GM13976 (cell line): ENCODE results near the gene SLC6A20.

Experiments
- DNase-seq: peaks from one replicate; pipeline ENCODE4 v3.0.0; 2012; ENCODE audit warnings: low spot score
- CTCF ChIP-seq: IDR thresholded peaks from 2 replicates; pipeline ENCODE4 v1.5.1; 2012; ENCODE audit warnings: borderline replicate concordance, mild to moderate bottlenecking; ENCODE audit not compliant: insufficient read depth; ENCODE audit errors: extremely low read depth, missing control alignments, control extremely low read depth
- in situ Hi-C: fragments of 300-500 bp; cut with MboI; formaldehyde crosslinking; loops from one replicate; pipeline ENCODE4 v1.12.0; 2022; ENCODE audit warnings: low sequenced_read_pairs, mixed read lengths, inconsistent platforms; ENCODE audit not compliant: unreplicated experiment

Gene SLC6A20

GRCh38 chr3:45789235-45789812 lies 7.0 kb downstream of the SLC6A20 start:
- TF ChIP-seq CTCF, result no peak
- DNase-seq, result no peak
- in situ Hi-C loops, result no loop called here

DNA sequence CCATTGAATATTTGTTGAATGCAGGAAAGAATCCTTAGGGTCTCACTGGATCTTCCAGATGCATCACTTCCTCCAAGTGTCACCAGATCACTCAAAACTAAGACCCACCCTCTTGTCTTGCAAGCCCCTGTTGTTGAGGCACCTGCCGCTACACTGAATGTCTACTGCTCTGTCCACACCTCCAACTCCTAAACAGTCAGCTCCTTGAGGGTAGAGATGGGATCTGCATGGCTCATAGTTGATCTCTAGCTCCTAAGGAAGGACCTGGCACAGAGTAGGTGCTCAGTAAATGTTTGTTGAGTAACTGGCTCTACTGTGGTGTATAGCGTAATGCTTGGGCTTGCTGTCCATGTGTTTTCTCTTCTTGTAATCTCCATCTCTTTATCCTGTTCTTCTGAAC lies 8.8 kb downstream of the SLC6A20 start:
- in situ Hi-C loops, result no loop called here
- no peak for TF ChIP-seq CTCF
- DNase-seq, result no peak

DNA sequence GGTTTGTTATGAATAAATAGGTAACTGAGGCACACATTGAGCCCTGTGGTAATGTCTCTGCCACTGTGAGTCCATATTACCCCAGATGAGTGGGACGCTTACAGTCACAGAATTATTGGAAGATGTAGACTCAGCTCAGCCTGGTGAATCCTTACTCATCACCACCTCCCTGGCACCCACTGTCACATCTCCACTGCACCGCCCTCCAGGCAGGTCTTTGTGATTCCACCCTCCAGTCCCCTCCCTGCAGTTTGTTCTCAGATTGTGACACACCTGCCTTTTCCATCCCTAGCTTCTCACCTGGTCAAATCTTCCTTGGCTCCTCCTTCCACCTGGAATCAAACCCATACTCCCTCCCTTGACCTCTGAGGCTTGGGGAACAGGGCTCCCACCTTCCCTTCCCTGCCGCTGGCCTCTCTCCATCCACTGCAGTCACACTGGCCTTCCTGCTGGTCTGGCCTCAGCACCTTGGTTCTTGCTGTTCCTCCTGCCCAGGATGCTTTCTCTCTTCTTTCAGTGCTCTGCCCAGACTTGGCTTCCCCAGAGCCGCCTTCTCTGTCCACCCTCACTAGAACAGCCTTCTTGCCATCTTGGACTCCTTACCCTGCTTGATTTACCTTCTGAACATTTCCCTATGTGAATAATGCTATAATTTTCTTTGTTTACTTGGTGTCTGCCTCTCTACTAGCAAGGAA lies 9.4 kb downstream of the SLC6A20 start:
- DNase-seq, result no peak
- in situ Hi-C loops, result no loop called here
- no peak for TF ChIP-seq CTCF

DNA sequence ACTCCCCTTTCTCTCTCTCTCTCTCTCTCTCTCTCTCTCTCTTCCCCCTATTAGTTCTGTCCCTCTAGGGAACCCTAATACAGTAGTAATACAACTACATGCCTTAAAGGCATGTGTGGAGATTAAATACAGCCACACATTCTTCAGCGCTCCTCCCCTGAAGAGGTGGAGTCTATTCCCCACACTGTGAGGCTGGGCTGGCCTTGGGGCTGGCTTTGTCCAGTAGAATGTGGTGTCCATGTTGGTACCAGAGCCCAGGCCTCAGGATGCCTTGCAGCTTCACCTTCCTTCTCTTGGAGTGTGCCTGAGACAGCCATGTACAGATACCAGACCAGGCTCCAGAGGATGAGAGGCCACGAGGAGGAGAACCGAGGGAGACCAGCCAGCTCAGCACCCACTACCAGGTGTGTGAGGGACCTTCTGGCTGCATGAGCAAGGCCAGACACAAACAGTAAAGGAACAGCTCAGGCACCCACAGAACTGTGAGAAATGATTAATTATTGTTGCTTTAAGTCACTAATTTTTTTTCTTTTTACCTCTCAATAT lies 10.7 kb downstream of the SLC6A20 start:
- in situ Hi-C loops, result no loop called here
- DNase-seq, result no peak
- no peak for TF ChIP-seq CTCF

DNA sequence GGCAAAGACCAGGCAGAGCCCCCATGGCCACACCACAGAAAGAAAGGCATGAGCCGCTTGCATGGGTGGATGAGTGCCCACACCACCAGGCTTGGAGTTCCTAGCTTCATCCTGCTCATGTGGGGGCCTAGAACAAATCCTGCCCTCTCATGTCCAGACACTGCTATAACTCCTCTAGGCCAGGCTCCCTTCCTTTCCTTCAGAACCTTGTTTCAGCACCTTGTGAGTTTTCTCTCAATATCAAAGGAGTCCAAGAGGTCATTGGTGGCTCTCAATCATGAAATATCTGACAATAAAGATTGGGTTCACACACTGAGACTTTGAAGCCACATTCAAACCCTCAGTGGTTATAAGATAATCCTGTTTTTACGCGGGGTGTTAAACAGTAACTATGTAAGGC lies 12.7 kb downstream of the SLC6A20 start:
- in situ Hi-C loops, result no loop called here
- no peak for TF ChIP-seq CTCF
- DNase-seq, result no peak

DNA sequence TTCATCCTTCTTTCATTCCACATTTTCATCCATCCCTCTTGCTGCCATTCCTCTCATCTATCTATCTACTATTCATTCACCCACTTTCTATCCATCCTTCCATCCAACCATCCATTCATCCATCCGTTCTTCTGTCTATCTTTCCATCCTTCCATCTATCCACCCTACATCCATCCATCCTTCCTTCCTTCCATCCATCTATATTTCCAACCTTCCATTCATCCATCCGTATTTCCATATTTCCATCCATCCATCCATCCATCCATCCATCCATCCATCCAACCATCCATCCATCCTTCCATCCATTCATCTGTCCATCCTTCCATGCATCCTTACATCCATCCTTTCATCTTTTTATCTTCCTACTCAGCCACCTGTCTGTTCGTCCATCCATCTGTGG lies 14.0 kb downstream of the SLC6A20 start:
- in situ Hi-C loops, result no loop called here
- DNase-seq, result no peak
- no peak for TF ChIP-seq CTCF
